Testis (tissue), 2 donors: ENCODE results near the gene FAM216A.
"Not testable (repeated sequence)": the region's sequence is repeated elsewhere in the genome, so short reads cannot be mapped to it uniquely, and the experiment has no call there.

Experiments used
- CTCF ChIP-seq, 3 experiments: fragments of 450-650 bp in 2 of 3; fragments of 200-600 bp in 1 of 3; sonication (generic) in 1 of 3; IDR thresholded peaks; one replicate each; pipeline ENCODE4 v1.5.1; 2016 to 2019; ENCODE audit warnings: antibody characterized with exemption in 3 of 3, mild to moderate bottlenecking in 2 of 3, moderate library complexity in 1 of 3
- POLR2A ChIP-seq: fragments of 450-650 bp; IDR thresholded peaks from one replicate; pipeline ENCODE4 v1.6.1; 2017; ENCODE audit warnings: antibody characterized with exemption, mild to moderate bottlenecking, moderate library complexity

DNA sequence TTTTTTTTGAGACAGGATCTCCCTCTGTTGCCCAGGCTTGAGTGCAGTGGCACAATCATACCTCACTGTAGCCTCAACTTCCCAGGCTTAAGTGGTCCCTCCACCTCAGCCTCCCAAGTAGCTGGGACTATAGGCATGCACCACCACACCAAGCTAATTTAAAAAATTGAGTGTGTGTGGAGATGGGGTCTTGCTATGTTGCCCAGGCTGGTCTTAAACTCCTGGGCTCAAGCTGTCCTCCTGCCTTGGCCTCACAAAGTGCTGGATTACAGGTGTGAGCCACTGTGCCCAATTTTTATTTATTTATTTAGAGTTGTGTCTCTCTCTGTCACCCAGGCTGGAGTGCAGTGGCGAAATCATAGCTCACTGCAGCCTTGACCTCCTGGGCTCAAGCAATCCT is 48.0 kb upstream of the FAM216A start:
- not testable (repeated sequence) for TF ChIP-seq POLR2A; CTCF (IDR thresholded peaks at IDR 0.05)
